Lung (tissue), 12 donors: ENCODE measurements around the gene METTL1. TPM values are rescaled to one million over a fixed set of nuclear protein-coding genes. Genes with fewer than 3 reads are reported as not detected.
A peak's percentile ranks its signal among the peaks of the same experiment; 100 is the strongest.

Experiments used
- ATAC-seq: fragments of 200-7000 bp; cut with Tn5 transposase; one replicate; pipeline ENCODE4 v1.9.1; 2020; ENCODE audit warnings: moderate number of reproducible peaks; ENCODE audit not compliant: insufficient read depth, low FRiP score
- DNase-seq, 3 donors: peaks; one replicate each; pipeline ENCODE4 v3.0.0-alpha.2; 2013 to 2017
- H3K27ac ChIP-seq, 2 donors: one replicate each; pipeline ENCODE4 v1.5.1; 2013; ENCODE audit warnings: mild to moderate bottlenecking in 2 of 2, moderate library complexity in 2 of 2, control low read depth in 1 of 2, inconsistent platforms in 1 of 2, low read depth in 1 of 2, low read length in 1 of 2
- H3K27me3 ChIP-seq, 3 donors: one replicate each; pipeline ENCODE4 v1.5.1; 2013; ENCODE audit warnings: low read length in 2 of 3; ENCODE audit not compliant: control insufficient read depth in 3 of 3, insufficient read depth in 3 of 3
- H3K36me3 ChIP-seq, 4 donors: one replicate each; pipeline ENCODE4 v1.5.1; 2013; ENCODE audit warnings: low read length in 4 of 4, mild to moderate bottlenecking in 1 of 4, moderate library complexity in 1 of 4; ENCODE audit not compliant: control insufficient read depth in 4 of 4, insufficient read depth in 4 of 4
- H3K4me1 ChIP-seq, 5 donors: one replicate each; pipeline ENCODE4 v1.5.1; 2013; ENCODE audit warnings: low read length in 5 of 5, mild to moderate bottlenecking in 2 of 5, moderate library complexity in 1 of 5; ENCODE audit not compliant: control insufficient read depth in 5 of 5, insufficient read depth in 5 of 5
- H3K4me3 ChIP-seq: one replicate; pipeline ENCODE4 v1.5.1; 2013; ENCODE audit warnings: mild to moderate bottlenecking, control low read depth, moderate library complexity
- H3K9ac ChIP-seq, 2 donors: one replicate each; pipeline ENCODE4 v1.5.1; 2013; ENCODE audit warnings: low read length in 2 of 2, control low read depth in 1 of 2; ENCODE audit not compliant: insufficient read depth in 1 of 2
- H3K9me3 ChIP-seq, 4 donors: one replicate each; pipeline ENCODE4 v1.5.1; 2013; ENCODE audit warnings: low read length in 3 of 4, mild to moderate bottlenecking in 1 of 4, moderate library complexity in 1 of 4; ENCODE audit not compliant: control insufficient read depth in 4 of 4, insufficient read depth in 3 of 4
- WGBS, 2 donors: extraction: QIAGEN DNeasy Blood & Tissue Kit; methylation state at CpG; one replicate each; pipeline ENCODE4 v1.1.7; 2013; 5-methylcytosine and 5-hydroxymethylcytosine counted together
- polyA plus RNA-seq, 2 donors: library from polyadenylated mRNA; stranded (reverse); fragments of 200-250 nt; gene quantifications; one replicate each; pipeline ENCODE4 v1.2.1, GENCODE V29; 2013
- total RNA-seq, 2 donors: library from RNA; depleted of rRNA in 1 of 2; stranded (reverse); fragments of >200 nt in 1 of 2; gene quantifications; one replicate each; pipeline ENCODE4 v1.2.1, GENCODE V29; 2014 to 2021
- TF ChIP-seq, protein P1 (sequence below): IDR thresholded peaks from 2 replicates; pipeline ENCODE4 v1.5.1; 2012; ENCODE audit warnings: mild to moderate bottlenecking; ENCODE audit errors: control extremely low read depth, extremely low read depth
- donor health status: control.
- donor health status: control.
- donor health status: Bipolar disorder and iron deficiency.
- donor health status: healthy.
- donor health status: DM: yes; HTN: yes; CAD: no.

Gene METTL1
- total and polyA plus RNA-seq, 4 donors, result 2.8 to 35.5 (median 31.6) TPM

GRCh38 chr12:57793920-57794319 lies 22.0 kb upstream of the METTL1 start:
- Histone ChIP-seq H3K4me3 (no peak overlapping the region), H3K9ac (no peak overlapping the region), H3K36me3 (peaks cover 7 to 30% (median 23%) of the 10 kb centered on the region in 4 donors), H3K4me1 (peaks cover 0 to 3% (median 0%) of the 10 kb centered on the region in 5 donors), H3K27me3 (no peaks in the 10 kb centered on the region), H3K27ac (no peak overlapping the region), H3K9me3 (no peaks in the 10 kb centered on the region)
- 38 to 89% methylated on average over 1 of the region's 1 CpG for WGBS, 2 donors
- DNase-seq, result no peak
- ATAC-seq, result no peak
- TF ChIP-seq, protein P1, sequence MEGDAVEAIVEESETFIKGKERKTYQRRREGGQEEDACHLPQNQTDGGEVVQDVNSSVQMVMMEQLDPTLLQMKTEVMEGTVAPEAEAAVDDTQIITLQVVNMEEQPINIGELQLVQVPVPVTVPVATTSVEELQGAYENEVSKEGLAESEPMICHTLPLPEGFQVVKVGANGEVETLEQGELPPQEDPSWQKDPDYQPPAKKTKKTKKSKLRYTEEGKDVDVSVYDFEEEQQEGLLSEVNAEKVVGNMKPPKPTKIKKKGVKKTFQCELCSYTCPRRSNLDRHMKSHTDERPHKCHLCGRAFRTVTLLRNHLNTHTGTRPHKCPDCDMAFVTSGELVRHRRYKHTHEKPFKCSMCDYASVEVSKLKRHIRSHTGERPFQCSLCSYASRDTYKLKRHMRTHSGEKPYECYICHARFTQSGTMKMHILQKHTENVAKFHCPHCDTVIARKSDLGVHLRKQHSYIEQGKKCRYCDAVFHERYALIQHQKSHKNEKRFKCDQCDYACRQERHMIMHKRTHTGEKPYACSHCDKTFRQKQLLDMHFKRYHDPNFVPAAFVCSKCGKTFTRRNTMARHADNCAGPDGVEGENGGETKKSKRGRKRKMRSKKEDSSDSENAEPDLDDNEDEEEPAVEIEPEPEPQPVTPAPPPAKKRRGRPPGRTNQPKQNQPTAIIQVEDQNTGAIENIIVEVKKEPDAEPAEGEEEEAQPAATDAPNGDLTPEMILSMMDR, result no peak

DNA sequence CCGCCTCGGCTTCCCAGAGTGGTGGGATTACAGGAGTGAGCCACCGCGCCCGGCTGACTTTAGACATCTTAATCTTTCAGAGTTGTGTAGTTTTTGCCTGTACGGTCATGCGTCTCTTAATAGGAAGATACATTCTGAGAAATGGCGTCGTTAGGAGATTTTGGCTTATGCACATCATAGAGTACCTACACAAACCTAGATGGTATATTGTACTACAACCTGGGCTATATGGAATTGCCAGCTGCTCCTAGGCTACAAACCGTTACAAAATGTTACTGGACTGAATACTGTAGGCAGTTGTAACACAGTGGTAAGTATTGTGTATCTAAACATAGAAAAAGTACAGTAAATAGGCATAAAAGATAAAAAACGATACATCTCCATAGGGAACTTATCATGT lies 12.0 kb upstream of the METTL1 start:
- ATAC-seq (no peak), DNase-seq (no peak)
- Histone ChIP-seq H3K27ac (no peak overlapping the region), H3K9me3 (no peaks in the 10 kb centered on the region), H3K27me3 (no peaks in the 10 kb centered on the region), H3K4me3 (no peak overlapping the region), H3K9ac (no peak overlapping the region), H3K36me3 (peaks cover 13 to 35% (median 19%) of the 10 kb centered on the region in 4 donors), H3K4me1 (peaks cover 0 to 8% (median 4%) of the 10 kb centered on the region in 5 donors)
- TF ChIP-seq, protein P1, result no peak
- 96% methylated on average over 11 of the region's 11 CpGs for WGBS, 2 donors

DNA sequence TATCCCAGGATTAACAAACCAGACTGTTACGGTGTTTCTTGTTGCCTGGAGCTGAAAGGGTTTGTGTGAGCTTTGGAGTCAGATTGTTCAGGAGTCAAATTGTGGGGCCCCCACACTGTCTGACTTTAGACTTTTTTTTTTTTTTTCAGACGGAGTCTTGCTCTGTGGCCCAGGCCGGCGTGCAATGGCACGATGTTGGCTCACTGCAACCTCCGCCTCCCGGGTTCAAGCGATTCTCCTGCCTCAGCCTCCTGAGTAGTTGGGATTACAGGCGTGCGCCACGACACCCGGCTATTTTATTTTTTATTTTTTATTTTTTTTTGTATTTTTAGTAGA lies 11.5 kb upstream of the METTL1 start:
- H3K36me3 ChIP-seq, result peaks cover 11 to 31% (median 18%) of the 10 kb centered on the region in 4 donors
- no peak for ATAC-seq
- H3K9me3 ChIP-seq, result no peaks in the 10 kb centered on the region
- no peaks in the 10 kb centered on the region for H3K27me3 ChIP-seq
- DNase-seq, result no peak
- TF ChIP-seq, protein P1, result no peak
- peak overlapping the region; percentile 77 to 93 for H3K9ac ChIP-seq
- 85 to 89% methylated on average over 12 of the region's 12 CpGs for WGBS, 2 donors
- peaks cover 0 to 8% (median 4%) of the 10 kb centered on the region in 5 donors for H3K4me1 ChIP-seq
- no peak overlapping the region for H3K27ac ChIP-seq
- peak overlapping the region; percentile 90 for H3K4me3 ChIP-seq
